ENCODE results near the gene YPEL3.
A peak's percentile ranks its signal among the peaks of the same experiment; 100 is the strongest.

YPEL3 gene

DNA sequence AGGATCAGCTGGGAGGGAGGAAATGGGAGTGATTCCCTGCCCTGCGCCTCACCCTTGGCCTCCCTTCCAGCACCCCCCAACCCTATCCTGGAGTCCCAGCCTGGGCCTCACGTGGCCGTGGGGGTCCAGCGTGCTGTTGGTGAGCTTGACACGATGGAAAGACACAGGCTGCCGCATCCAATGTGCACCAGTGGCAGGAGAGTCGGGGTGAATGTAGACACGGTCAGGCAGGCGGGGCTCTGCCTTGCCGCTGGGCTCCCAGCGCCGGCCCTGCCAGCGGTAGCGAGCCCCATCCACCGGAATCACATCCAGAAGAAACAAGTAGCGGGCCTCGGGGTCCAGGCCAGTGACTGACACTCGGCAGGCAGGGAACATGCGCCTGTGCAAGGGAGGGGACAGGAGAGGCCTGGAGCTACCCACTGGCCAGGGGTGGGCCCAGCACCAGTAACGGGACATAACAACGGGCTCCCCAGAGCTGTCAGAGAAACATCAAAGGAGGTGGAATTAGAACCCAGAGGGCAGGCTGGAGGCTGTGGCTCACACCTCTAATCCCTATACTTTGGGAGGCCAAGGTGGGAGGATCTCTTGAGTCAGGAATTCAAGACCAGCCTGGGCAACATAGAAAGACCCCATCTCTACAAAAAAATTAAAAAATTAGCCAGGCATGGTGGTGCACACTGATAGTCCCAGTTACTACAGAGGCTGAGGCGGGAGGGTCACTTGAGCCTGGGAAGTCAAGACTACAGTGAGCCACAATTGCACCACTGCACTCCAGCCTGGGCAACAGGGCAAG lies 7.0 kb downstream of the YPEL3 start:
- DNase-seq, result no peak

DNA sequence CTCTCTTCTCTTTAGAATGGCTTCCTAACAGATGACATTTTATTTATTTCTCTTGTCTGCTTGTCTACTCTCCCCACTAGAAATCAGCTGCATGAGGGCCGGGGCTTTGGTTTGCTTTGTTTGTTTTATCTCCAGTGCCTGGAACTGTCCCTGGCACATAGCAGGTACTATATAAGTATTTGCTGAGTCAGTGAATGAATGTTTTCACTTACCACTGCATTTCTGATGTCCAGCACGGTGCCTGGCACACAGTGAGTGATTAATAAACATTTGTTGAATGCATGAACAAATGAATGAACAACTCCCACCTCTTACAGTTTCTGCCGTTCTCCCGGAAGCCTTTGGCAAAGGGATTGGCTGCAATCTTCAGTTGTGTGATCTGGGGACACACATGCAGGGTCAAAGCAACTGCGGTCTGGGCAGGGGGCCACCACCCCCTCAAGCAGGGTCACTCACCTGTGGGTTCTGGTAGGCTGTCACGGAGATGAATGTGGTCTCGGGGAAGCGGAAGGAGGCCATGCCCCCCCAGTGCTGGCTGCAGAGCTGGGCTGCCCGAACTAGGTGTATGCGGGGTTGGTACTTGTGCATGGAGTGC lies 7.7 kb downstream of the YPEL3 start:
- DNase-seq, result no peak

DNA sequence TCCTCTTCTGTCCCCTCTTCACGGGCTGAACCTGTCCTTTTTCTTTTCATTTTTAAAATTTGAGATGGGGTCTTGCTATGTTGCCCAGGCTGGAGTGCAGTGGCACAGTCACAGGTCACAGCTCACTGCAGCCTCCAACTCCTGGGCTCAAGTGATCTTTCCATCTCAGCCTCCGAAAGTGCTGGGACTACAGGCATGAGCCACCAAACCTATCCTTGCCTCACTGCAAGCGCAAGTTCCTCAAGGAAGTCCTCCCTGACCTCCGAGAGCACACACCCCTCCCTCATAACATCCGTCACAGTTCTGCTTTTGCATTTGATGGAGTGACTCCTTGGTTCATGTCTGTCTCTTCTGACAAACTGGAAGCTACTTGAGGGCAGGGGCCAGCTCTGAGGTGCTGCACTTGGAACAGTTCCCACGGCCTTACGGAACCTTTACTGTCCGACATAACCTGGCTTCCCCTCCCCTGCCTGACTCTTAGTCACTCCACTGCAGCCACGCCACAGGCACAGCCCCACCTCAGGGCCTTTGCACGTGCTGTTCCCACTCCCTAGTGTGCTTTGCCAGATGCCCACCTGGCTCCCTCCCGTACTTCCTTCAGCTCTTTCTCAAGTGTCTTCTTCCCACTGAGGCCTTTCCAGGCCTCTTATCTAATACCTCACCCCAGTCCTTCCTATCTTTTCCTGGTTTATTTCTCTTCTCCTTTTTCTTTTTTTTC lies 8.7 kb downstream of the YPEL3 start:
- no peak for DNase-seq

DNA sequence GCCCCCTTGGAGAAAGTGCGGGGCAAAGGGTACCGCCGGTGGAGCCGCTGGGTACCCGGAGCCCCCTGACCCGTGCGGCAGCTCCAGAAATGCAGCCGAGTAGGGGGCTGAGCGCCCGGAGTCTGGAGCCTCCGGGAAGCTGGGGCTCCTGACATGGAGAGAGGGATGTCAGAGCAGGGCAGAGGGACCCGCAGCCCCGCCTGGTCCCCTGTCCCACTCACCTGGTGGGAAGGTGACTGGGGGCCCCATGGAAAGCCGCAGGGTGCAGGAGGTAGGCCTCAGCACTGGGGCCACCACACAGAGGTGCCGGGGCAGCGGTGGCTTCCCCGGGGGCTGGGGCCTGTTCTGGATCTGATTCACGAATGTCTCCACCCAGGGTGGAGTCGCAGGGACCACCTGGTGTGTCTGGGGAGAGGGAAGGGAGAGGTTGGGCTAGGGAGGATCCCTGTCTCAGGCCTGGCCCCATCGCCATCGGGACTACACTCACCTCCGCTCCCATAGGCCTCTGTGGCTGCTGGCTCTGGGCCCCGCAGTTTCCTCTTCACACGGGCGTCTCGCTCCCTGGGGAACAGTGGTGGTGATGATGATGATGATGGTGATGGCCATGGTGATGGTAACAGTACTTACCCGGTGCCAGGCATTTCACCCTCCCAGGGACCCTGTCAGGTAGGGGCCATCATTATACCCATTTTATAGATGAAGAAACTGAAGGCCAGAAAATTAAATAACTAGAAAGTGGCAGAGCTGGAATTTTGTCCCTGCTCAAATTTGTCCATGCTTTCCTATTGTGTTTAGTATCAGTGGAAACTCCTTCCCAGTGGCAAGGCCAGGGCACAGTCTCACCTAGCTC lies 9.5 kb downstream of the YPEL3 start:
- no peak for DNase-seq

DNA sequence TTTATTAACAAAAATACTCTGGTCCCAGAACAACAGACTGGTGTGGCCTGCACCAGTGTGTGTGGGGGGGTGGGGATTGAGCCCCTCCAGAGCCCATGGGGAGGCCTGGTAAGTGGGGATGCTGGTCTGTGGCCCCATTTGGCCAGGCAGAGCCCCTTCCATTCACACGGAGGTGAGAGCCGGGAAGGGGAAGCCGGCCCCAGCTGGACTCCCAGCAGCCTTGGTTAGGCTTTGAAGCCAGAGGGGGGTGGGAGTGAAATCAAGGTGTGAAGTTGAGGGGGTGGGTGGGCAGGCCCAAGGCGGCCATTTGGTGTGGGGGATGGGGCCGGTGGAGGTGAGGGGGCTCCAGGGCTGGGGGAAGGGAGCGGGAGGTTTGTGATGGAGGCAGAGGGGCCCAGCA lies 10.2 kb downstream of the YPEL3 start:
- no peak for DNase-seq

DNA sequence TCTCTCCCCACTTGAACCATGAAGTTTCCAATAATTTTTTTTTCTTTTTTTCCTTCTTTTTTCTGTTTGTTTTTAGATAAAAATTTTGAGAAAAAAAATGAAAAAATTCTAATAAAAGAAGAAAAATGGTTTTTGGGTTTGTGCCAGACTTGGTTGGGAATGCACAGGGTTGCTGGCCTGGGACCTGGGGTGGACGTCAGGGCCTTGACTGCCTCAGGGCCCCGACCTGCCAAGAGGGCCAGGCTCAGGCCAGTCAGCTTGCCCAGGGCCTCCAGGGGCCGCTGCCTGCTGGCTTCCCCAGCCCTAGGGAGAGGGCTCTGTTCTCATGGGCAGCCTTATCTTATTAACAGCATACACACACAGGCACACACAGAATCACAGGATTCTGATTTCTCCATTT lies 10.8 kb downstream of the YPEL3 start:
- DNase-seq, result no peak

DNA sequence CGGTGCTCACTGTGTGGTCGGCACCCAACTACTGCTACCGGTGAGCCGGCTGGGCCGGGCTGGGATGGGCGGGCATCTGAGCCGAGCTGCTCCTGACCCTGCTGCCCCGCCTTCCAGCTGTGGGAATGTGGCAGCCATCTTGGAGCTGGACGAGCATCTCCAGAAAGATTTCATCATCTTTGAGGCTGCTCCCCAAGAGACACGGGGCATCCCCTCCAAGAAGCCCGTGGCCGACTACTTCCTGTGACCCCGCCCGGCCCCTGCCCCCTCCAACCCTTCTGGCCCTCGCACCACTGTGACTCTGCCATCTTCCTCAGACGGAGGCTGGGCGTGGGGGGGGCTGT lies 11.2 kb downstream of the YPEL3 start:
- no peak for DNase-seq

DNA sequence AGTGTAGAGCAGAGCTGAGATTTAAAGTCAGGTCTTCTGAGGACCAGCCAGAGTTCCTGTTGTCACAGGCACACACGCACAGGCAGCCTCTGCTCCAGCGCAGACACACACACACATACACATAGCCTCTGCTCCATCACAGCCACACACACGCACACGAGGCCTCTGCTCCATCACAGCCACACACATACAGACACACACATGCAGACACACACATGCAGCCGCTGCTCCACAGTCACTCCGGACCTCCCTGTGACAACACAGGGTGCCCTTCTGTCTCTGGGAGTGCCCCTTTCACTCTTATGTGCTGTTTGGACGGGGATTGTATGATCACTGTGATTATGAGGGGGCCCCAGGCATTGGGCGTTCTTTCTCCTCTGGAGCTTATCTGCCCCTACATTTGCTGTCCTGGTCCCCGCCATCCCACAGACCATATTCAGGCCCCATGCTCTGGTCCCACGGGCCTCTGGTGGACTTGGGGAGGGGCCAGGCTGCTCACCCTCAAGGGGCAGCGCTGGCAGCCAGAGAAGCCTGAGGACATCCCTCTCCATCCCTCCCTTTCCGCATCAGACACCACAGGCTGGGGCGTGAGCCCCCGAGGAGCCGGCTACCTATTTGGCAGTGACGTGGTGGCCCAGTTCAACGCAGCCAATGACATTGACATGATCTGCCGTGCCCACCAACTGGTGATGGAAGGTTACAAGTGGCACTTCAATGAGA lies 11.8 kb downstream of the YPEL3 start:
- no peak for DNase-seq

DNA sequence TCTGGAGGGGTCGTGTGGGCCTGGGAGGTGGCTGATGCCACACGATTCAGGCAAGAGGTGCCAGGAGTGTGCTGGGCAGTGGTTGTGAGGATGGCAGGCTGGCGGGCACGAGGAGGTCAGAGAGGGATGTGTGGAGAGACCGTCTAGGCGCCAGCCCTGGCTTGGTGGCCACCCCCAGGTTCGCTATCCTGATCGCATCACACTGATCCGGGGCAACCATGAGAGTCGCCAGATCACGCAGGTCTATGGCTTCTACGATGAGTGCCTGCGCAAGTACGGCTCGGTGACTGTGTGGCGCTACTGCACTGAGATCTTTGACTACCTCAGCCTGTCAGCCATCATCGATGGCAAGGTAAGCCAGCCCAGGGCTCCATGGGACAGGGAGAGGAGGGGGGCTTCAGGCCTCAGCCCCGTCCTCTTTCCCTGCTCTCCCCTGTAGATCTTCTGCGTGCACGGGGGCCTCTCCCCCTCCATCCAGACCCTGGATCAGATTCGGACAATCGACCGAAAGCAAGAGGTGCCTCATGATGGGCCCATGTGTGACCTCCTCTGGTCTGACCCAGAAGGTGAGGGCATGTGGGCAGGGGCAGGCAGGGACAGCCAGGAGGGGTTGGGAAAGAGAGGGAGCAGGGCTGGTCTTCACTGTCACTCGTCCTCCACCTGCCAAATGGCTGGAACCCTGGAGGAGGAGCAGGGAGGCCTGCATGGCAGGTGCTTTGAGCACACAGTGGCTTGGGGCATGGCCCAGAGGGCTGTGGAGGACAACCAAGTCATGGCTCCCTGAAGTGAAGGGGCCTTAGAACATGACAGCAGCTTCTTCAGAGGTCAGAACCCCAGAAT lies 12.6 kb downstream of the YPEL3 start:
- DNase-seq, result no peak

DNA sequence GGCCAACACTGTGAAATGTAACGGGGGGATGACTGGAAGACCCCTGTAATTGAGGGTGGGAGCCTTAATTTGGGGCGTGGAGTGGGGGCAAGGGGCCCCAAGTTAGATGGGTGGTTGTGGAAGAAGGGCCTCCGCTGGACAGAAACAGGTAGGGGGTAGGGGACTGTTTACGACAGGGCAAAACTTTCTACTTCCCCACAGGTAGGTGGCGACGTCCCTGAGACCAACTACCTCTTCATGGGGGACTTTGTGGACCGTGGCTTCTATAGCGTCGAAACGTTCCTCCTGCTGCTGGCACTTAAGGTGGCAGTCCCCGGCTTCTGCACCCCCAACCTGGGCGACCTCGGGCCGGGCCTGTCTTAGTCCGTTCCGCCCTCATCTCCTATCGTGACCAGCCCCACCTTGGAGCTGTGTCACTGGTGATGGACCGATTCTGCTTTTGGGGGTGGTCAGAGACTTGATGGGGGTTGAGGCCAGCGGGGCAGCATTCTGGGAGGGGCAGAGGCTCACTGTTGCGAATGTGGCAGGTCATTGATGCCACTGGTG lies 13.4 kb downstream of the YPEL3 start:
- DNase-seq, result no peak

DNA sequence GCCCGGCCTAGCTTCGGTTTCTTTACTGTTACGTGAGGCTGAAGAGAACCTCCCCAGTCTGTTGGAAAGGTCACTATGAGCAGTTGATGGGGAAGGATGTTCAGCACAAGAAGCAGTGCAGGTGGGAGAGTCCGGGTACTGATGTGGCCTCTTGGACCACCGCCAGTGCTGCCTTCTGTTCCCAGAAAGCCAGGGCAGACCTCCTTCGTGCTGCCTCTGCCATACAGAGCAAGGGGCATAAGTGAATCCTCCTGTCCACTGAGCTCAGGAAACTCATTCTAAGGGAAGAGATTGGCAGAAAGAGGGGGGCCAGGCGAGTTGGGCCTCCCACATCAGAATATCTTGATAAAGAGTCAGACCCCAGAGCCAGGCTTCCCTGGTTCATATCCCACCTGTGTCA lies 16.5 kb downstream of the YPEL3 start:
- DNase-seq, result no peak

DNA sequence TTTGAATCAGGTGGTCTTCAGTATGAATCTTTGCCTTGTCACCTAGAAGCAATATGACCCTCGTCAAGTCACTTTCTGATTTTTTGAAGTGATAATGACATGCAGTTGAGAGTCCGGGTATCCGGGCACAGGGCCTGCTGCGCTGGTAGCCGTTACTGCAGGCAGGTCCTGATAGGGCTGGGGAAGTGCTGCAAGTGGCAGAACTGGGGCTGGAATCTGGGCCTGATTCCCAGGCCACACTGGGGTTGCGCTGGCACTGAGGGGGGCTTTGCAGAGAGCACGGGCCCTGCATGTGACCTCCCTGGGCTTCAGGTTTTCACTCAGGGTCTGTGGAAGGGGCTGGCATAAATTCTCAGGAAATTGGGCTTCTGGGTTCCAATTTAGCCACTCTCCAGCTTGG lies 17.3 kb downstream of the YPEL3 start:
- no peak for DNase-seq

DNA sequence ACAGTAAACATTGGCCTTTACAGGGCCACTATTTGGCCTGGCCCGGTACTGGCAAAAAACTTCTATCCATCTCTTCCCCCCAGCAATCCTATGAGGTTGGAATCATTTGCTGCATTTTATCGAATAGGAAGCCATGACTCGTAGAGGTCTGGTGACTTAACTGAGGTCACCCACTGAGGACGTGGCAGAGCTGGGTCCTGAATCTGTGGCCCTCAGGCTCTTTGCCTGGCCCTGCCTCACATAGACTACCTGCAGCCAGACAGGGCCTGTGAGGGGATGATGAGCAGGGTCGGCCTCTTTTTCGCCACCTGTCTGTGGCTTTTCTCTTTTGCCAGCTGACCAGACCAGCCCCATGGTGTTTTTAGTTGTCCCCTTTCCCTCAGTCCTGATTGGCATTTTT lies 18.4 kb downstream of the YPEL3 start:
- no peak for DNase-seq

DNA sequence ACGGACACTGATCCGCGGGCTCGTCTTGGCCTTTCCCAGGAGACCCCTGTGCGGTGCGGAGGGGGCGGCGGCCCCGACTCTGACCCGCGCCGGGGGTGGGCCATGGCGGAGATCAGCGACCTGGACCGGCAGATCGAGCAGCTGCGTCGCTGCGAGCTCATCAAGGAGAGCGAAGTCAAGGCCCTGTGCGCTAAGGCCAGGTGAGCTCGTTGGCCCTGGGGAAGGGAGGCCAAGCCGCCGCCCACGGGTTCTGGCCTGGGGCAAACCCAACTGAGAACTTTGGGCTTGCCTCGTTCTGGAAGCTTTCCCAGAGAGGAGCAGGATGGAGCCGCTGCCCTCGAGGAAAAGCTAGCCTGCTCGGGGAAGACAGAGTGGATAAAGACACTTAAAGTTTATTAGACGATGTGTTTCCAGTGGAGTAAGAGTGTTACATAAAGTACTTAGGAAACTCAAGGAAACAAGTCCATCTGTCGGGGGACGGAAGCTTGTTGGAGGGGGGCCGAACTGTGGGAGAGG lies 19.7 kb downstream of the YPEL3 start:
- DNase-seq, result no peak

DNA sequence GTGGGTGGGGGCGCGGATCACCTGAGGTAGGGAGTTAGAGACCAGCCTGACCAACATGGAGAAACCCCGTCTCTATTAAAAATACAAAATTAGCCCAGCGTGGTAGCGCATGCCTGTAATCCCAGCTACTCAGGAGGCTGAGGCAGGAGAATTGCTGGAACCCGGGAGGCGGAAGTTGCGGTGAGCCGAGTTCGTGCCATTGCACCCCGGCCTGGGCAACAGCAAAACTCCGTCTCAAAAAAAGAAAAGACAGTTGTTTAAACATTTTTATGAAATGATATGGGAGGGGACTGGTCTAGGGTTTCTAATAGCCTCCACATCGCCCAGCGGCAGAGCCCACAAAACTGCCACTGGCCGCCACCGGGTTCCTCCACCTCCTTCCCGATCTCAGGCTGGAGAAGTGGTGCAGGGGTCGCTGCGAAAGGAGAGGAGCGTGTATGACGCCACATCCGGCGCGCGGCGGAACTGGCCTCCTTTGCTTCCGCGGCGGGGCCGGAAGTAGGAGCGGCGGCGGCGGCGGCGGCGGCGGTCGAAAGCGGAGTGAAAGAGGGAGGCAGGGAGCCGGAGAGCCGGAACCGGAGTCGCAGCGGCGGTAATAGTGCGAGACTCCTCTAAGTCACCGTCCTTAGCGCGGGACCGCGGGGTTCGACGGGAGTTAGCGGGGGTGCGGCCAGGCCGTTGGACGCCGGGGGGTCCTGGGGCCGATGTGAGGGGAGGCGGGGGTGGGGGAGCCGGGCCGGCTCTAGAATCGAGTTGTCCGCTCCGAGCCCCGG lies 20.3 kb downstream of the YPEL3 start, which contains the start of gene PPP4C:
Gene PPP4C, plus strand, starts transcription at position 492 of the 773 bp plus-strand sequence. CDS start 384 bp downstream, outside the sequence.
- peak; percentile 83 for DNase-seq

DNA sequence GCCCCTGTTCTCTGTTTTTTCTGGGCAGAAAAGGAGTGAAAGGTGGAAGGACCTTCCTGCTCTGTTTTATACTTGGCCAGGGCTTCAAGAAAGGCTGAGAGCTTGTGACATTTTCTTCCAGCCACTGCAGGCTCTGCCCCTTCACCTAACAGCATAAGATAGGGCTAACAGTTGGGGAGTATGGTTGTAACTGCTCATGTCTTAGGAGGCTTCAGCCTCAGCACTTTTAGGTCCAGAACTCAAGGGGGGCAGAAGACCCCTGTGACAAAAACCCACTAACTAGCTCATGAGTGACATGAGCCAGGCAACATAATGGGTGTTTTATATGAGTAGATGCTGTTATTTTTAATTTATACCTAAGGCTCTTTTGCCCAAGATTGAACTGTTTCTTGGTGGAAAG lies 25.5 kb downstream of the YPEL3 start:
- no peak for DNase-seq

DNA sequence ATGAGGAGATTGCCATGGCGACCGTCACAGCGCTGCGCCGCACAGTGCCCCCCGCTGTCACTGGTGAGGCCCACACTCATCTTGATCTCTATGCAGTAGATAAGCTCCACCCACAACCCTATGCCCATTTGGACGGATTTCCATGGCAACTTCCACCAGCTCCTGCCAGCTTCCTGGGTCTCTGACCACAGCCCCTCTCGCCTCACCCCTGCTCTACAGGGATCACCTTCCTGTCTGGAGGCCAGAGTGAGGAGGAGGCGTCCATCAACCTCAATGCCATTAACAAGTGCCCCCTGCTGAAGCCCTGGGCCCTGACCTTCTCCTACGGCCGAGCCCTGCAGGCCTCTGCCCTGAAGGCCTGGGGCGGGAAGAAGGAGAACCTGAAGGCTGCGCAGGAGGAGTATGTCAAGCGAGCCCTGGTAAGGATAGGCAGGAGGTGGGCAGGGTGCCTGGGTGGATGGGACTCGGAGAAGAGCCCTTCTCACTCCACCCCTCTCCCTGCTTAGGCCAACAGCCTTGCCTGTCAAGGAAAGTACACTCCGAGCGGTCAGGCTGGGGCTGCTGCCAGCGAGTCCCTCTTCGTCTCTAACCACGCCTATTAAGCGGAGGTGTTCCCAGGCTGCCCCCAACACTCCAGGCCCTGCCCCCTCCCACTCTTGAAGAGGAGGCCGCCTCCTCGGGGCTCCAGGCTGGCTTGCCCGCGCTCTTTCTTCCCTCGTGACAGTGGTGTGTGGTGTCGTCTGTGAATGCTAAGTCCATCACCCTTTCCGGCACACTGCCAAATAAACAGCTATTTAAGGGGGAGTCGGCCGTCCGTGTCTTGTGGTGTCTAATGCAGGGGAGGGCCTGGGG lies 26.2 kb downstream of the YPEL3 start:
- DNase-seq, result no peak

DNA sequence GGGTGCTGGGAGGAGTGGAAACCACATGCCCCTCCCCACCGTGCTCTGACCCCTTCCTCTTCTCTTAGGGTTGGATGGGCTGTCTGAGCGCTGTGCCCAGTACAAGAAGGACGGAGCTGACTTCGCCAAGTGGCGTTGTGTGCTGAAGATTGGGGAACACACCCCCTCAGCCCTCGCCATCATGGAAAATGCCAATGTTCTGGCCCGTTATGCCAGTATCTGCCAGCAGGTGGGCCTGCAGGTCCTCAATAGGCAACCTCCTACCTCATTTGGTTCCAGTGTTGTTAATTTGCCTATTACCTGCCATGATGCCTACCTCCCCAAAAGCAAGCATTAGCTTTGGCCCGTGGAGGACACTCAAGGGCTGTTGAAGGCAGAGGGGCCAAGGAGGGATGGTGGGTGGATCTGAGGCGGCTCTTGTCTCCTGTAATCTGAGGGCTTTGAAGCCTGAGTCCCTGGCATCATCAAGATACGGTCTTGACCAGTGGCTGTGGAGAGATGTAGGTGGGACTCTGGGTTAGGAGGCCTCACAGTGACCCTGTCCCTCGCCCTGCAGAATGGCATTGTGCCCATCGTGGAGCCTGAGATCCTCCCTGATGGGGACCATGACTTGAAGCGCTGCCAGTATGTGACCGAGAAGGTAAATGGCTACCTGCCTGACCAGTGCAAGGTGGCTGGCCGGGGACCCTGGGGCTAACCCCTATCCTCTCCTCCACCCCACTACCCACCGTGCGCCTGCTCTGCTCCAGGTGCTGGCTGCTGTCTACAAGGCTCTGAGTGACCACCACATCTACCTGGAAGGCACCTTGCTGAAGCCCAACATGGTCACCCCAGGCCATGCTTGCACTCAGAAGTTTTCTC lies 27.0 kb downstream of the YPEL3 start:
- DNase-seq, result peak; percentile 48

Measured in activated CD4-positive, alpha-beta T cell treated with anti-CD3 and anti-CD28 coated beads for 1 hour (primary cell).